Caki2 (cell line): ENCODE results near the gene ADGRA1. TPM values are rescaled to one million over a fixed set of nuclear protein-coding genes. Genes with fewer than 3 reads are reported as not detected.
"Not testable (repeated sequence)": the region's sequence is repeated elsewhere in the genome, so short reads cannot be mapped to it uniquely, and the experiment has no call there.

Experiments used
- DNase-seq: peaks from one replicate; pipeline ENCODE4 v3.0.0-alpha.2; 2015; ENCODE audit warnings: low read depth
- in situ Hi-C: cut with HindIII; loops from 2 replicates; pipeline ENCODE4 v1.10.0; 2016; ENCODE audit warnings: low sequenced_read_pairs, low pct_unique_long_range_greater_than_20kb, mixed read lengths
- total RNA-seq: library from RNA; depleted of rRNA; stranded (reverse); fragments of >200 nt; shearing (Covaris generic); gene quantifications from 2 replicates; pipeline ENCODE4 v1.2.3, GENCODE V29; 2014; ENCODE audit warnings: low replicate concordance

ADGRA1 gene
- total RNA-seq, 1 experiment from 2014 or later: not detected

DNA sequence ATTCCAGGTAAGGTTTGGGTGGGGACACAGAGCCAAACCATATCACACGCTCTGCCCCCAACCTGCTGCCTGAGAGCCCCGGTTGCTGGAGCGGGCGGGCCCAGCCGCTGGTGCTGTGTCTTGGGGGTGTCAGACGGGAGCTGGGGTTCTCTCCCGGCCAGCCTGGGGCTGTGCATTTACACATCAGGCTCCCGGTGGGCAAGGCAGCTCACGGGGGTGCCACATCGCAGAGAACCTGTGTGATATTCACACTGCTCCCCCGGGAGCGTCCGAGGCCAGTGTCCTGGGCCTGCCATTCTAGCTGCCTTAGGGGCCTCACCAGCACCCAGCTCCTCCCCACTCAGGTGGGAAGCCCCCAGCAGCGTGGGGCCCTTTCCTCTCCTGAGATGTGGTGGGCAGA, 35.6 kb upstream of the ADGRA1 start:
- no peak for DNase-seq
- in situ Hi-C loops: no loop called here

DNA sequence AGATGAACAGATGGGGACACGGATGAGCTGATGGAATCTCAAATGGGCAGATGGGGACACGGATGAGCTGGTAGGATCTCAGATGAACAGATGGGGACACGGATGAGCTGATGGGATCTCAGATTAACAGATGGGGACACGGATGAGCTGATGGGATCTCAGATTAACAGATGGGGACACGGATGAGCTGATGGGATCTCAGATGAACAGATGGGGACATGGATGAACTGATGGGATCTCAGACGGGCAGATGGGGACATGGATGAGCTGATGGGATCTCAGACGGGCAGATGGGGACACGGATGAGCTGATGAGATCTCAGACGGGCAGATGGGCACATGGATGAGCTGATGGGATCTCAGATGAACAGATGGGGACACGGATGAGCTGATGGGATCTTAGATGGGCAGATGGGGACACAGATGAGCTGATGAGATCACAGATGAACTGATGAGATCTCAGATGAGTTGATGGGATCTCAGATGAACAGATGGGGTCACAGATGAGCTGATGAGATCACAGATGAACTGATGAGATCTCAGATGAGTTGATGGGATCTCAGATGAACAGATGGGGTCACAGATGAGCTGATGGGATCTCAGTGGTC, 34.1 kb upstream of the ADGRA1 start:
- in situ Hi-C loops, DNase-seq: not testable (repeated sequence)

DNA sequence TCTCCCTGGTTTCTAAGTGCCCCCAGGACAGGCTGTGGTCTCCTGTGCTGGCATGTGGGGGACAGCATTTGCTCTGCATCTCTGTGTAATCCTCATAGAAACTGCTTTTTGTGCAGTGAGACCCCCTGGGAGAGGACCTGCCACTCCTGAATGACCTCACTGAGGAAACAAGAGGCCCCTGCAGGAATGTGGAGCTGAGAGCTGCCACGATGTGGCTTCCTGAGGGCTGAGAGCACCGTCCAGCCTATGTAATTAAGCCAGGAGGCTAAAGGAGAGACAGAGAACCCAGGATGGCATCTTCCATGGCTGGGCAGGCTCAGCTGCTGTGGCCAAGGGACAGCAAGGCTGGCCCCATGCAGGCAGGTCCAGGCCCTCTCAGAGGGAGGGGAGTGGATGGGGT, 32.3 kb upstream of the ADGRA1 start:
- no peak for DNase-seq
- in situ Hi-C loops: no loop called here

DNA sequence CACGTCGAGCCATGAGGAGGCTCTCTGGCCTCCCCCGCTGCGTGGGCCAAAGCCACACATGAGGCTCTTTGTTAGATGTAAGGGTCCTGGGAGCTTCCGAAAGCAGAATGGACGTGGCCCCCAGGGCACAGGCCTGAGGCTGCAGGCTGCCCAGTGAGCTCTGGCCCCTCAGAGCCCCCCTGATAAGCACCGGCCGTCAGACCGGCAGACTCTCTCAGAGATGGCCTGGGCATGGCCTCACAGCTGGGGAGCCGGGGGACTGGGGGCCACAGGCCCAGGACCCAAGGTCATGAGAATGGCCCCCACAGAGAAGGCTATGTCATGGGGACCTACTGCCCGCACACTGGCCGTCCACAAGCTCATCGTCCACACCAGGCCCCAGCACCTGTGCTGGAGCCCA, 31.7 kb upstream of the ADGRA1 start:
- no peak for DNase-seq
- in situ Hi-C loops: no loop called here

DNA sequence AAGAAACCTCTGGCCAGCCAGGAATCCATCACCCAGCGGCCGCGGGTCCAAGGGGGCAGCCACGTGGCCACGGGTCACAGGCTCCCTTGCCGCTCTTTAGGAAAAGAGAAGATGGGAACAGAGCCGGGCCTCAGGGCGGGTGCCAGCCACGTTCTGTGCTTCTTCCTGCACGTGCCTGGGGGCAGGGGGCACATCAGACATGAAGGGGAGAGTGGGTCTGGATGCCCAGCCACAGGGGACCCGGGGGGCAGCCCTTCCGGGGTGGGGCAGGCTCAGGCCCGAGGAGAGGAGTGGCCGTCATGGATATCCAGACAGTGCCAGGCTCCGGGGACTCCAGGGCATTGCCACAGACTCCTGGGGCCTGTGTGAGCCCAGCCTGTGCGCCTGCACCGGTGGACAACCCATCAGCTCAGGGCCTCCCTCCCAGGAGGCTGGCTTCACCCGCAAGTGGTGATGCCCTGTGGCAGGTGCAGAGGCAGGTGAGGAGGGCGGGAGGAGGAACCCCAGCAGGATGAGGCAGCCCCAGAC, 31.0 kb upstream of the ADGRA1 start:
- DNase-seq: no peak
- in situ Hi-C loops: no loop called here

DNA sequence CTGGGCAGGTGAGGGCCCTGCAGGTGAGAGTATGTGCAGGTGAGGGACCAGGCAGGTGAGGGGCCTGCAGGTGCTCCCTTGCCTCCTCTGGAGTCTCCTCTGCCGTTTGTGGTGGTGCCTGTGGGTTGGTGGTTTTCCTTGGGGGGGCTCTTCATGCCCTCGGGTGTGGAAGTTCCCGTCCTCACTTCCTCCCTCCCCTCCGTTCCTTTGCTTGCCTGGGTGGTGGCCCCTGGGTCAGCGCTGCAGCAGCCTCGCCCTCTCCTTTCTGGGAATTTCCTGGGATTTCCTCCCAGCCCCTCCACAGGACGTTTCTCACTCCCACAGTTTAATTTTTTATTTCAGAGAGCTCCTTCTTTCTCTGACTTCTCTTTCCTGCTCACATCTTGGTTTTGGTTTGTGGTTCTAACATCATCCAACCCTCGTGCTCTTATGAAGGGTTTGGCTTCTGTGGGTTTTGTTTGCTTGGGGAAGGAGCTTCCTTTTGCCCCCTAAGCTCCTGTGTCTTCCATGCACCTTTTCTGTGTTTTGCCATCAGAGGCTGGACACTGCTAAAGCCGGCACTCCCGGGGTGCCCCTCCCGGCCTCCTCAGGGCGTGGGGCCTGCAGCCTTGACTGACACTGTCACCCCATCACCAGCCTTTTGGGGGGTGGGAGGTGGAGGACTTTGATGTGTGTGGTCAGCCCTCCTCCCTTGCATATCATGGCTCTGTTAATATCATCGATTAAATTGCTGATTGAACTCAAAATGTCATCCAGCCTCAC, 29.2 kb upstream of the ADGRA1 start:
- in situ Hi-C loops: no loop called here
- DNase-seq: no peak

DNA sequence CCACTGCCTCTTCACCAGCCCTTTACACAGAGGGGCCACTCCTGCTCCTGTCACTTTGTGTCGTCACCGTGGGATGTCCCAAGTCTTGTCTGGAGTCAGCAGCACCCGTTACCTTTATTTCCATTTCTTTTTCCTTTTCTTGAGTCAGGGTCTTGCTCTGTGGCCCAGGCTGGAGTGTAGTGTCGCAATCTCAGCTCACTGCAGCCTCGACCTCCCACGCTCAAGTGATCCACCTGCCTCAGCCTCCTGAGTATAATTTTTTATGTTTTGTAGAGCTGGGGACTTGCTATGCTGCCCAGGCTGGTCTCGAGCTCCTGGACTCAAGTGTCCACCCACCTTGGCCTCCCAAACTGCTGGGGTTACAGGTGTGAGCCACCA, 28.6 kb upstream of the ADGRA1 start:
- in situ Hi-C loops: no loop called here
- no peak for DNase-seq

DNA sequence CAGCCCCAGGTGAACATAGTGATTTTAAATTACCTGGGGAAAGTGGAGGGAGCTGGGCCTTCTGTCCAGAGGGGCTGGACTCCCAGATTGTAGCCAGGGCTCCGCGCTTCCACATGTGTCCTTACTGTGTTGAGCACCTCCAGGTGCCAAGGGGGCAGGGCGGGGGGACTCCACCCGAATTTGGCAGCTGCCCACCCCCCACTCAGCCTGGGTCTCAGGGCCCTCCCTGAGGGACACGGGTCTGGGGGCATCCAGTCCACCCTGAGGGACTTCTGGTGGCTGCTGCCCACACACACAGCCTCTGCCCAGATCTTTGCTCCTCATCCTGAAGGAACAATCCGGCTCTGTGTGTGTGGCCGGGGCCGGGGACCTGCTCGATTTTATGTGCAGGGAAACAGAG, 28.2 kb upstream of the ADGRA1 start:
- DNase-seq: no peak
- in situ Hi-C loops: no loop called here

DNA sequence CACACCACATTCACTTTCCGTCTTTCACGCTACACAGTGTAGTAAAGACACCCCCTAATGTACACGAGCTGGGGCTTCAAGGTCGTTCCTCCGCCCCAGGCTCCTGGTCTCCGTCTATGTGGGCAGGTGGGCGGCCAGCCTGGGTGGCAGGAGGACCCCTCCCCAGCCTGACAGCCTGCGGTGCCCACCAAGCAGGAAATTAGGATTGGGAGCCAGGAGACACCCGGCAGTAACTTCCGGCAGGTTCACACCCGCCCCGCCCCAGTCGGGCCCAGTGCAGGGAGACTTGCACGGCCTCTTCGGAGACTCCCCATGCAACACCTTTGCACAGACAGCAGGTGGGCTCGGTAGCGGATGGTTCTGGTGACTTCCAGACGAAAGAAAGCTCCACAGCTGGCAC, 27.7 kb upstream of the ADGRA1 start:
- DNase-seq: no peak
- in situ Hi-C loops: no loop called here

DNA sequence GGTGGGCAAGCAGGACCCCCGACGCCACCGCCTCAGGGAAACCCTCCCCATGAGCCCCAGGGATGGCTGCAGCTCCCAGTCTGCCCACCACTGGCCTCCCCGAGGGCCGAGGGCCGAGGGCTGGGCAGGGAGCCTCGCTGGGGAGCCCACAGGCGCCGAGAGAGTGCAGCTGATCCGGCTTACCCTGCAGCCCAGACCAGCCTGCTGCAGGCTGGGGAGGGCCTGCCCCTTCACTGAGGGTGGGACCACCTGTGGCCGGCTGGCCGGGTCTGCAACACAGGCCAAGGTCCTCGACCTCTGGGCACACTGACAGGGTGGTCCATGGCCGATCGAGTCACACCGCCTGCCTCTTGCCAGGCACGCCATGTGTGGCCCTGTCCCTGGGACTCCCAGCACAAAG, 27.3 kb upstream of the ADGRA1 start:
- no peak for DNase-seq
- in situ Hi-C loops: no loop called here

DNA sequence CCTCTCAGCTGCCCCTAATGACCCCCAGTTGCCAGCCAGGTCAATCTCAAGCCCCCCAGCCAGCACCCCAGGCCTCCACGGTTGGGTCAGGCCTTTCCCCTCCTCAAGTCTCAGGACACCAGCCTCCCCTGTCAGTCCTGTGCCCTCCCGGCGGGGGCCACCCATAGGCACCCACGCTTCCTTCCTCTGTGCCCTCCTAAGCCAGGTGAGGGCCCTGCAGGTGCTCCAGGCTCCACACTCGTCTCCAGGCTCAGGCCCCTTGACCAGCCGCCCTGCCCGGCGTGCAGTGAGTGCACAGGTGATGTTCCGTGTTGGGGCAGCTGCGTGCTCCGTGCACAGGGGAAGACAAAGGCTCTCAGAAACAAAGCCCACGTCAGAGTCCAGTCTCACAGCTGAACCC, 26.8 kb upstream of the ADGRA1 start:
- in situ Hi-C loops: no loop called here
- no peak for DNase-seq

DNA sequence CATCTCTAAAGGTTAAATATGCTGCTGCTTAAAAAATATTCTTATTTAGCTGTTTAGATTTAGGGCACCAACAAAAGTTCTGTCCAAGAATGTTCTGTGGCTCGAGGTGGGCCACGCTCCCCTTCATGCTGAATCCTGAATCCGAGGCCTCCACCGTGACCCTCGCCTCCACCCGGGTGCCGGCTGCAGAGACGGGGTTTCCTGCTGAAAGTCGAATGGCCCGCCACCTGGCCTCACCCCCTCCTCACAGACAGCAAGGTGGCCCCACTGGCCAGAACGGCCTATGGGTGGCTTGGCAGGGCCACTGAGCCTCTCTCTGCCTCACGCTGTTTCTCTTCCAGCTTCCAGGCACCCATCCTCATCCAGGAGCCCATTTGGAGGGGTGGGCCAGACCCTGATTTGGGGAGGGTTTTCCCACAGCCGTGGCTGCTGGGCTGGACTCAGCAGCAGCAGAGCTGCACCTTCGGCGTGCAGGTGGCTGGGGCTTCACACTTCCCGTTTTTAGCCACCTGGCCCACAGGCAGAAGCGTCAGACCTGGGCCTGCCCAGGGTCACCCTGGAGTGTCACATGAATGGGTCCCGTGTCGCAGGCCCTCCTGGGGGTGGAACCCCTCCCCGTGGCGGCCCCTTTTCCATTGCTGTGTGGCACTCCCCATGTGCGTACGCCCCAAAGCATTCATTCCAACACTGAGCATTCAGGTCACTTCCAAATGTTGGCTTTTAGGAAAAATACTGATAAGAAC, 26.3 kb upstream of the ADGRA1 start:
- in situ Hi-C loops: no loop called here
- DNase-seq: no peak

DNA sequence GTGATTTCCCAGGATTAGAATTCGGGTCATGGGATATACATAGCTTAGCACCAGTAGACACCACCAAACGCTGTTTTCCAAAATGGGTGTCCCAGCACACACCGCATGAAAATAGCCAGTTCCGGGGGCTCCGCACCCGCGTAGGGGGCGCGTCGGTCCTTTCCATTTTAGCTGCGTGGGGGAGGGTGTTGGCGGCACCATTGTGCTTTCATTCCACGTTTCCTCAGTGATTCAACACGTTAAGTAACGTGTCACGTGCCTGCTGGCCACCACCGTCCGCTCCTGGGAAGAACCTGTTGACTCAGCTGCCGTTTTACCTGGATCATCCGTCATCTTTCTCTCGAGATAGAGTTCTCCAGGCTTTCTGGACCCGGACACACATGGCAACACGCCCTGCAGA, 25.6 kb upstream of the ADGRA1 start:
- no peak for DNase-seq
- in situ Hi-C loops: no loop called here

DNA sequence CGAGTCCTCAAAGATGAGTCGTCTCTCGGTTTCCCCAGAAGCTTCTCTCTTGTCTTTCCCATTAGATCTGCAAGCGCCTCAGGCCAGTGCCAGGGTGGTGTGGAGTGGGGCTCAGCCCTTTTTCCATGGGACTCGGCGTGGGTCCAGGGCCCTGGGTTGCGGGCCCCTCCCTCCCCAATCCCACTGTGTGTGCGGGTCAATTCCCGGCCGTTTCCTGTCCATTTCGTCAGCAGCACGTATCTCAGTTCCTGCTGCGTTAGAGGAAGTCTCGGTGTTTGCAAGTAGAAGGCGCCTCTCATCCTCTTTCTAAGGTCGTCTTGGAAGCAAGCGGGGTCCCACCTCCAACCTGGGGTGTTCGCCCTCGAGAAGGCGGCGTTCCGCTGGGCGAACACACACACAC, 25.1 kb upstream of the ADGRA1 start:
- in situ Hi-C loops: no loop called here
- DNase-seq: no peak

DNA sequence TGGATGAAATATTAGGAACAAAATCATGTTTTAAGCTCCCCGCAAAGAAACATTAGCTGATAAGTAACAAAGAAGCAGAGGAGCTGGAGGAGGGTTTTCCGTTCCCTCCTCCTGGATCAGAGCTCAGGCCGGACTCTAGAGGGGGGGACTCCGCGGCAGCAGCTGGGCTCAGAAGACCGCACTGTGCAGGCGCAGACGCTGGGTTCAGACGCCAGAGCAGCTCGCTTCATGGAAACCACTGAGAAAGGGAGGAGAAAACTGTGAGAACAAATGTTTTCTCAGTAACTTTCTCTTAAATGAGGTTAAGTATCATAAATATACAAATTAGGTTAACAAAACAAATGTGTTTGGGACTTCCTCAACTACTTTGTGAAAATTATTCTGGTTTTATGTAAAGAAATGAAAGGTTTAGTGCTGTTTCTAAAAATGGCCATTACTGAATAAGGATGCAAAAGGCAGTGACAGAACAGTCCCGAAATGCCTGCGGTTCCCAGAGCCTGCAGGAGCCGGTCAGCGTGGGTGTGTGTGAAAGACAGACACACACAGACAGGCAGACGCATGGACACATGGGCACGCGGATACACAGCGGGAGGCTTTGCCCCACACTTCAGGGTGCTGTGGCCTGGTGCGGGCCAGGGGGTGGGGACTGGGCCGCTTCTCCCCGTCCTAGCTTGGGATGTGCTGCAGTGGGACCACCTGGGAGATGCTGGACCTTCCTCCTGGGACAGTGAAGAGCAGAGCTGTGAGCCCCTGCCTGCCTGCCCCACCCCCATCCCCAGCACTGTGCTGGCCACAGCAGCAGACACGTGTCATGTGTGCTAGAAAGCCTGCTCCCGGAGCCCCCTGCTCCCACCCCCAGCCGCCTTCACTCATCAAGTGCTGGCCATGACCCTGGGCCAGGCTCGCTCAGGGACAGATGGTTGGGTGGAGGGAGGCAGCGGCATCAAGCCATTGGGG, 20.3 kb upstream of the ADGRA1 start:
- no peak for DNase-seq
- in situ Hi-C loops: no loop called here

DNA sequence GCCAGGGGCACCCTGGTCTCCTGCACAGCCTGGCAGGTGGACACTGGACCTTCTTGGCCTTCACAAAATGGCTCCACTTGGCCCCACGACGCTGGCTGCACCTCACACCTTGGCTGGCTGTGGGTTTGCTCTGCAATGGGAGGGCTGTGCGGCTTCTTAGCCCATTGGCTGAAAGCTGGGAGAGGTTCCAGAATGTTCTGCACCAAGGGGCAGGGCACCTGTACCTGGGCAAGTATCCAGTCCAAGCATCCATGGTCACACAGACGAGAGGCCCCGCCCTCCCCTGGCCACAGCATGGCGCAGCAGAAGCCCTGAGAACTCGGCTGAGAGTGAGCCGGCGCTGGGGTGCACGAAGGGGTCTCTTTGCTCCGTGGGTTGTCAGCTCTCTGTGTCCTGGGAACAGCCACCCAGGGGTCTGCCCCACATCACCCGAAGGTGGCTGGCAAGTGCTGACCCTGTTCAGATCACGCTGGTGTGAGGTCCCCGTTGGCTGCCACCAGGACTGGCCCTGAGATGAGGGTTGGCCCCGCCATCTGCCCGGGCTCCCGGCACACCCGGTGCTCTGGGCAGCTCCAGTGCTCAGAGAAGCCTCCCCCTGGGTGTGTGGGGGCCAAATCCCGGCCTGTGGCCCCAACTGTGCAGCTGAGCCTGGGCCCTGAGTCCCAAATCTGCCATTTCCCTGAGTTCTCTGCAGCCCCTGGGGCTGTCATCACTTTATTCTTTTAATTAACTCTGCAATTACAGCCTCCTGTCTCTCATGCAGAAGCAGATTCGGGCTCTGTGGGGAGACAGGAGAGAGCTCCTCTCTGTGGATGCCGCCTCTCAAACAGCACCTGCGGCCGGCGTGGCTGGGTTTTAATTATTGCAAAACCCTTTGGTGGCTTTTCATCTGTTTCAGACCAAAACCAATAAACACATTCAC, 19.4 kb upstream of the ADGRA1 start:
- no peak for DNase-seq

DNA sequence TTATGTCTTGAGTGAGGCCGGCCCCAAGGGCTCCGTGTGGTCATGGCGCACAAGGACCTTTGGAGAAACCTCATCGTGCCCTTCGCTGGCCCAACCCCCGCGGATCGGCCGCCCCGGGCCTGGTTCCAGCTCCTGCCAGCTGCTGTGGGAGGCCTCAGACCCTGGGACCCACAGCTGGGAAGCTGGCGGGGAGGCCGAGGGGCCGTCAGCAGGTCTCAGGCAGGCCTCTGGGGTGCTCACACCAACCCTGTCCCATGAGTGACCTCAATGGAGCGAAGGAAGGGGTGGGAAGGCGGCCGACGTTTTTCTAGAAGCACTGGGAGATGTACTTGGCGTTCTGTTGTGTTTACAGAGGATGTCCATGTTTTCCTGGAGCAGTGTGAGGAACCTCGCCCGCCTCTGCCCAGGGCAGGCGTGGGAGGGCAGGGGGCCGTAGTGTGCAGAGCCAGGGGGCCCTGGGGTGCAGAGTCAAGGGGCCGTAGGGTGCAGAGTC, 18.6 kb upstream of the ADGRA1 start:
- no peak for DNase-seq
- in situ Hi-C loops: no loop called here

More for the DNA sequence above, 19.4 kb upstream of the ADGRA1 start:
- in situ Hi-C loops: no loop called here
